ENCODE results near the gene SMCO1.
"Not testable (repeated sequence)": the region's sequence is repeated elsewhere in the genome, so short reads cannot be mapped to it uniquely, and the experiment has no call there.

Gene SMCO1

GRCh38 chr3:196470182-196470581, 45.0 kb downstream of the SMCO1 start:
- H2BK5ac ChIP-seq (ENCODE audit: low read depth, low read length, poor library complexity, severe bottlenecking); H3K27me3 ChIP-seq (ENCODE audit: control insufficient read depth in 1 of 2, insufficient read depth in 1 of 2, low read length in 2 of 2); H3K23ac ChIP-seq (ENCODE audit: low read length in 2 of 2); H4K91ac ChIP-seq (ENCODE audit: low read length); H2AK5ac ChIP-seq (ENCODE audit: low read length, severe bottlenecking); H2BK12ac ChIP-seq (ENCODE audit: low read length in 2 of 2); H3K4me3 ChIP-seq (ENCODE audit: insufficient read depth in 1 of 2, low read depth in 1 of 2, low read length in 2 of 2); H3K18ac ChIP-seq (ENCODE audit: low read depth in 1 of 2, low read length in 2 of 2); H2BK15ac ChIP-seq (ENCODE audit: low read depth, poor library complexity, severe bottlenecking); H3K14ac ChIP-seq (ENCODE audit: low read length in 2 of 2); H3K4me2 ChIP-seq (ENCODE audit: low read length, poor library complexity, severe bottlenecking); DNase-seq; H3K4ac ChIP-seq (ENCODE audit: low read depth in 1 of 2, low read length in 2 of 2); H3K4me1 ChIP-seq (ENCODE audit: control insufficient read depth, insufficient read depth, low read depth, low read length); H3K27ac ChIP-seq (ENCODE audit: low read length, poor library complexity, severe bottlenecking); H2BK120ac ChIP-seq (ENCODE audit: low read depth, low read length); H2AFZ ChIP-seq (ENCODE audit: low read depth, low read length); H4K8ac ChIP-seq (ENCODE audit: low read length); H3K9ac ChIP-seq (ENCODE audit: low read length); H3K9me3 ChIP-seq (ENCODE audit: control insufficient read depth, low read length): not testable (repeated sequence)
- WGBS, result 96% methylated on average over 3 of the region's 3 CpGs
- H3K79me1 ChIP-seq (replicated peaks; ENCODE audit: low read length, poor library complexity, severe bottlenecking), result peaks cover 13% of the 10 kb centered on the region
- peaks cover 15 to 72% of the 10 kb centered on the region in 2 experiments for H3K36me3 ChIP-seq (ENCODE audit: control insufficient read depth in 1 of 2, insufficient read depth in 2 of 2, low read depth in 1 of 2, low read length in 2 of 2)

GRCh38 chr3:196463804-196464203, 51.3 kb downstream of the SMCO1 start:
- no peaks in the 10 kb centered on the region for H3K9me3 ChIP-seq (ENCODE audit: control insufficient read depth, low read length)
- no peak overlapping the region for H3K9ac ChIP-seq (ENCODE audit: low read length)
- no peak overlapping the region for H4K91ac ChIP-seq (ENCODE audit: low read length)
- WGBS, result 100% methylated on average over 3 of the region's 3 CpGs
- H3K27ac ChIP-seq (ENCODE audit: low read length, poor library complexity, severe bottlenecking), result no peak overlapping the region
- no peak overlapping the region for H3K4me2 ChIP-seq (ENCODE audit: low read length, poor library complexity, severe bottlenecking)
- peaks cover 2 to 27% of the 10 kb centered on the region in 2 experiments for H3K36me3 ChIP-seq (ENCODE audit: control insufficient read depth in 1 of 2, insufficient read depth in 2 of 2, low read depth in 1 of 2, low read length in 2 of 2)
- DNase-seq, result no peak
- no peak overlapping the region for H3K23ac ChIP-seq (ENCODE audit: low read length in 2 of 2)
- H3K4me1 ChIP-seq (ENCODE audit: control insufficient read depth, insufficient read depth, low read depth, low read length), result no peaks in the 10 kb centered on the region
- H4K8ac ChIP-seq (ENCODE audit: low read length), result no peak overlapping the region
- no peak overlapping the region for H3K4ac ChIP-seq (ENCODE audit: low read depth in 1 of 2, low read length in 2 of 2)
- H3K4me3 ChIP-seq (ENCODE audit: insufficient read depth in 1 of 2, low read depth in 1 of 2, low read length in 2 of 2), result no peak overlapping the region
- H3K27me3 ChIP-seq (ENCODE audit: control insufficient read depth in 1 of 2, insufficient read depth in 1 of 2, low read length in 2 of 2), result no peaks in the 10 kb centered on the region
- no peak overlapping the region for H3K14ac ChIP-seq (ENCODE audit: low read length in 2 of 2)
- no peak overlapping the region for H2BK120ac ChIP-seq (ENCODE audit: low read depth, low read length)
- no peak overlapping the region for H2AK5ac ChIP-seq (ENCODE audit: low read length, severe bottlenecking)
- no peak overlapping the region for H2BK15ac ChIP-seq (ENCODE audit: low read depth, poor library complexity, severe bottlenecking)
- no peak overlapping the region for H2AFZ ChIP-seq (ENCODE audit: low read depth, low read length)
- H3K79me1 ChIP-seq (replicated peaks; ENCODE audit: low read length, poor library complexity, severe bottlenecking), result peaks cover 13% of the 10 kb centered on the region
- no peak overlapping the region for H2BK5ac ChIP-seq (ENCODE audit: low read depth, low read length, poor library complexity, severe bottlenecking)
- H2BK12ac ChIP-seq (ENCODE audit: low read length in 2 of 2), result no peak overlapping the region
- no peak overlapping the region for H3K18ac ChIP-seq (ENCODE audit: low read depth in 1 of 2, low read length in 2 of 2)

GRCh38 chr3:196463478-196463756, 51.7 kb downstream of the SMCO1 start:
- DNase-seq, result no peak
- no peak overlapping the region for H2BK12ac ChIP-seq (ENCODE audit: low read length in 2 of 2)
- no CpG with 5 or more reads among the region's 2 CpGs for WGBS
- peaks cover 13% of the 10 kb centered on the region for H3K79me1 ChIP-seq (replicated peaks; ENCODE audit: low read length, poor library complexity, severe bottlenecking)
- H4K91ac ChIP-seq (ENCODE audit: low read length), result no peak overlapping the region
- no peak overlapping the region for H2BK15ac ChIP-seq (ENCODE audit: low read depth, poor library complexity, severe bottlenecking)
- no peaks in the 10 kb centered on the region for H3K27me3 ChIP-seq (ENCODE audit: control insufficient read depth in 1 of 2, insufficient read depth in 1 of 2, low read length in 2 of 2)
- no peak overlapping the region for H3K18ac ChIP-seq (ENCODE audit: low read depth in 1 of 2, low read length in 2 of 2)
- H2AFZ ChIP-seq (ENCODE audit: low read depth, low read length), result no peak overlapping the region
- no peak overlapping the region for H3K27ac ChIP-seq (ENCODE audit: low read length, poor library complexity, severe bottlenecking)
- H3K23ac ChIP-seq (ENCODE audit: low read length in 2 of 2), result no peak overlapping the region
- H3K4me2 ChIP-seq (ENCODE audit: low read length, poor library complexity, severe bottlenecking), result no peak overlapping the region
- no peaks in the 10 kb centered on the region for H3K9me3 ChIP-seq (ENCODE audit: control insufficient read depth, low read length)
- H4K8ac ChIP-seq (ENCODE audit: low read length), result no peak overlapping the region
- peaks cover 2 to 23% of the 10 kb centered on the region in 2 experiments for H3K36me3 ChIP-seq (ENCODE audit: control insufficient read depth in 1 of 2, insufficient read depth in 2 of 2, low read depth in 1 of 2, low read length in 2 of 2)
- H3K9ac ChIP-seq (ENCODE audit: low read length), result no peak overlapping the region
- no peaks in the 10 kb centered on the region for H3K4me1 ChIP-seq (ENCODE audit: control insufficient read depth, insufficient read depth, low read depth, low read length)
- H3K4ac ChIP-seq (ENCODE audit: low read depth in 1 of 2, low read length in 2 of 2), result no peak overlapping the region
- H2BK120ac ChIP-seq (ENCODE audit: low read depth, low read length), result no peak overlapping the region
- H2BK5ac ChIP-seq (ENCODE audit: low read depth, low read length, poor library complexity, severe bottlenecking), result no peak overlapping the region
- H3K14ac ChIP-seq (ENCODE audit: low read length in 2 of 2), result no peak overlapping the region
- H2AK5ac ChIP-seq (ENCODE audit: low read length, severe bottlenecking), result no peak overlapping the region
- H3K4me3 ChIP-seq (ENCODE audit: insufficient read depth in 1 of 2, low read depth in 1 of 2, low read length in 2 of 2), result no peak overlapping the region

GRCh38 chr3:196462680-196463477, 52.3 kb downstream of the SMCO1 start:
- not testable (repeated sequence) for H2AK5ac ChIP-seq (ENCODE audit: low read length, severe bottlenecking); H3K9ac ChIP-seq (ENCODE audit: low read length); H2BK15ac ChIP-seq (ENCODE audit: low read depth, poor library complexity, severe bottlenecking); H3K4me1 ChIP-seq (ENCODE audit: control insufficient read depth, insufficient read depth, low read depth, low read length); H2BK12ac ChIP-seq (ENCODE audit: low read length in 2 of 2); H3K27me3 ChIP-seq (ENCODE audit: control insufficient read depth in 1 of 2, insufficient read depth in 1 of 2, low read length in 2 of 2); DNase-seq; H3K4me2 ChIP-seq (ENCODE audit: low read length, poor library complexity, severe bottlenecking); H3K4ac ChIP-seq (ENCODE audit: low read depth in 1 of 2, low read length in 2 of 2); H2BK5ac ChIP-seq (ENCODE audit: low read depth, low read length, poor library complexity, severe bottlenecking); H3K4me3 ChIP-seq (ENCODE audit: insufficient read depth in 1 of 2, low read depth in 1 of 2, low read length in 2 of 2); H3K9me3 ChIP-seq (ENCODE audit: control insufficient read depth, low read length); H3K18ac ChIP-seq (ENCODE audit: low read depth in 1 of 2, low read length in 2 of 2); H3K27ac ChIP-seq (ENCODE audit: low read length, poor library complexity, severe bottlenecking); H4K91ac ChIP-seq (ENCODE audit: low read length); H4K8ac ChIP-seq (ENCODE audit: low read length); H2BK120ac ChIP-seq (ENCODE audit: low read depth, low read length); H3K14ac ChIP-seq (ENCODE audit: low read length in 2 of 2); H3K23ac ChIP-seq (ENCODE audit: low read length in 2 of 2); H2AFZ ChIP-seq (ENCODE audit: low read depth, low read length)
- peaks cover 2 to 19% of the 10 kb centered on the region in 2 experiments for H3K36me3 ChIP-seq (ENCODE audit: control insufficient read depth in 1 of 2, insufficient read depth in 2 of 2, low read depth in 1 of 2, low read length in 2 of 2)
- peaks cover 13% of the 10 kb centered on the region for H3K79me1 ChIP-seq (replicated peaks; ENCODE audit: low read length, poor library complexity, severe bottlenecking)
- 80% methylated on average over 1 of the region's 1 CpG for WGBS
